NCI-H526 treated with DMSO at 0.1 percent for 48 hours (cell line): ENCODE results near the gene BLTP3A.

ENCODE experiments used
- DNase-seq: peaks from one replicate; lab custom pipeline; 2025; lab: John Stamatoyannopoulos, UW

Gene BLTP3A

DNA sequence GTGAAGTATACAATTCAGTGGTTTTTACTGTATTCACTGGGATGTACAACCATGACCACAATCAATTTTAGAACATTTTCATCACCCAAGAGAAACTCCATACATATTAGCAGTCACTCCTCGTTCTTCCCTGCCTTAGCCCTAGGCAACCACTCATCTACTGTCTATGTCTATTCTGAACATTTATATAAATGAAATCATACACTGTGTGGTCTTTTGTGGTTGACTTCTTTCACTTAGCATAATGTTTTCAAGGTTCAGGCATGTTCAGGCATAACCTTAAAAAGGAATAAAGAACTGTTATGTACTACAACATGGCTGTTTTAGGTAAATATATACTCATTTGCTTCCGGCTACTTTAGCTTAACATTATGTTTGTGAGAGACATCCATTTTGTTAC lies 37.3 kb downstream of the BLTP3A start:
- DNase-seq: no peak

DNA sequence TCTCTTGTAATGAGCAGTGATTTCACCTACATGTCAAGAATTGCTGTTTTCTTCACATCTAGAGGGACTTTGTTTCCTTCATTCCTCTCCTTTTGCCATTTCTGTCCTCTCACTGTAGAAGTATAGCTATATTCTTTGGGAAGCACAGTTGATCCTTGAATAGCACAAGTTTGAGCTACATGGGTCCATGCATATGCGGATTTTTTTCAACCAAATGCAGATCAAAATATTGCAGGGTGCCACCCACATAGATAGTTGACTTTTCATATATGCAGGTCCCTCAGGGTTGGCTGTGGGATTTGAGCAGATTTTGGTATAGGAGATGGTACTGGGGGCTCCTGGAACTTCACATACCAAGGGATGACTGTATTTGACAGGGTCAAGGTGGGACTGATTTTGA lies 41.1 kb downstream of the BLTP3A start:
- DNase-seq: no peak

DNA sequence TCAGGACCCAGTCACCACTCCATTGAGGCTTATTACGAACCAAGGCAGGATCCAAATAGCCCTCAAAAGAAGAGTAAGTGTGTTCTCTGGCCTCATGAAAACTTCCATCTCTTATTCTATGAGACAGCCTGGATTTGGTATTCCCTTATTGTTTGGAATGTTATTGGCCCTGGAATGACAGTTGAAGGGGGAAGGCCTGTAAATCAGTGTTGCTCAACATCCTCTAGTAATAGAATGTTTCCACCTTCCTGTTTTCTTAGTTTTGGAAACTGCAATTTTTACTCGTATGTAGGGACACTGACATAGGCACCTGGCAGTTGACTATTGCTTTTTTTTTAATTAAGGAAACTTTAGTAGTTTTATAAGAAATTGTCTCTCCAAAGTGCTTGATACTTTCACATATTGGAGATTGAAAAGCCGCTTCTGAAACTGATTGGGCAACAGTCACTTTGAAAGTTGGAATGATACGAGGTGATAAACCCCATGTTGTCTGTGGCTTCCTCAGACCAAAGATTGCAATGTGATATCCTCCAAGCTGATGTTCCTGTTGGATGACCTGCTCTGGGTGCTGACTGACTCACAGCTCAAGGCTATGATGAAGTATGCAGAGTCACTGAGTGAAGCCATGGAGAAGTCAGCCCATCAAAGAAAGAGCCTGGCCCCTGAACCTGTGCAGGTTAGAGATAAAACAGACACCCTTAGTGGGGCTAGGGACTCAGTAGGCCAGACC lies 43.1 kb downstream of the BLTP3A start:
- no peak for DNase-seq

DNA sequence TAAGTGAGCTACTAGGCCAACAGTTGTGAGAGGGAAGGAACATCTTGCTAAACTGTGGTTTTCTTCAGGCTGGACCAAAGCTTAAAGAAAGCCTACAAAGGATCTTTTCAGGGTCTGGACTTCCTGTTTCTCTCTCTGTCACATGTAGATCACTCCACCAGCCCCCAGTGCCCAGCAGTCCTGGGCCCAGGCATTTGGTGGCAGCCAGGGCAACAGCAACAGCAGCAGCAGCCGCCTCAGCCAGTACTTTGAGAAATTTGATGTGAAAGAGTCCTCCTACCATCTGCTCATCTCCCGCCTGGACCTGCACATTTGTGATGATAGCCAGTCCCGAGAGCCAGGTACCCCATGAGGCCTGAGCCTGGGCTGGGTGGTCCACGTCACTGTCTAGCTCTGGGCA lies 44.1 kb downstream of the BLTP3A start:
- no peak for DNase-seq

DNA sequence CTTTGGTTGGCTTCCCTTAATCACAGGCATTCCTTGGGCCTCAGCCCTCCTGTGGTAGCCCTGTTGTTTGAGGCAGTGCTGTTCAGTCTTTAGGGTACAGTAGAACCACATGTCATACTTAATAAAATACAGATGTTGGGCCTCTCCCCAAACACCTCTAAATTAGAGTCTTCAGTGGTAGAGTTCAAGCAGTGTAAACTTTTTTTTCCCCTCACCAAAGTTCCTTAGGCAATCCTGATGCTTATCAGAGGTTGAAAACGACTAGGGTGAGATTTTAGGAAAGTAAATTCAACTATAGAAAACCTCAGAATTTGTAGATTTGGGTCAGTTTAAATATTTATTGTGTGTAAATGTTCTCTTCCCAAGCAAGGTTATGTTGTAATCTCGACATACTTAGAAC lies 44.6 kb downstream of the BLTP3A start:
- no peak for DNase-seq

DNA sequence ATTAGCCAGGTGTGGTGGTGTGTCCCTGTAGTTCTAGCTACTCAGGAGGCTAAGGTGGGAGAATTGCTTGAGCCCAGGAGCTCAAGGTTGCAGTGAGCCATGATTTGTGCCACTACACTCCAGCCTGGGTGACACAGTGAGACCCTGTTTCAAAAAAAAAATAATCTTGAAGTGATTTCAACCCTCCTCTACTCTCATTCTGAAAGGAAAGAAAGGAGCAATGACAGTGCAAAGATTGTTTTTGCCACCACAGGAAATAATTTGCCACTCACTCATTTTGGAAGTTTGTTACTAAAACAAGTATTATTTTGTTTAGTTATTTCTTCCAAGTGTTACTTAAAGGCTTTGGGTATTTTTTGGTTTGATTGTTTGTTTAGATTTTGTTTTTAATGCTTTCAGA lies 45.6 kb downstream of the BLTP3A start:
- DNase-seq: no peak

DNA sequence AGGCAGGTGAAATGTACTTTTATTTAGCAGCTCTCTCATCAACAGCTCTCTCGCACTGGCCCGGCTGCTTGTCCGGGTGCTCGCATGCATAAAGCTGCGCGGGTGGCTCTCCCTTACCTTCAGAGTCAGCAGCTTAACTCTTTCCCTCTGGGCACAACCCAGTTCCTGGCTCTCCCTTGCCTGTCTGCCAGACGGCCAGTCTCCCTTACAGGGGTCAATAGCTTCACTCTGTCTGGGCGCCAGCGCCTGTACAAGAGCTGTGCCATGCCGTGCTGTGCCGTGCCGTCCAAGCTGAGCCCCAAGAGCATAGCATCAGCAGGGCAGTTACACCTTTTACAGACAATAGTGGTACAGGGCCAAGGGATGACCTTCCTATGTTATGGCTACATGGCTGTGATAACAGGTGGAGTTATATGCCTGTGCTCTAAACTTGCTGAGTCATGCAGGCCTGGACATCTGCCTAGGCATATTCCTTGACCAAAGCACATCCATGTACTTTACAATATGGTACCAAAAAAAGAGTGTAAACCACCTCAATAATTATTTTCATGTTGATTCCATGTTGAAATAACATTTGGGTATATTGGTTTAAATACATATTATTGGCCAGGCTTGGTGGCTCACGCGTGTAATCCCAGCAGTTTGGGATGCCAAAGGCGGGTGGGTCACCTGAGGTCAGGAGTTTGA lies 47.9 kb downstream of the BLTP3A start:
- DNase-seq: no peak
